GM21515 (cell line): Measurements from ENCODE around the gene OR2T11.
"Not testable (repeated sequence)": the region's sequence is repeated elsewhere in the genome, so short reads cannot be mapped to it uniquely, and the experiment has no call there.

Experiments
- ATAC-seq: cut with Tn5 transposase; IDR thresholded peaks from one replicate; pipeline ENCODE4 v1.9.1; 2021; ENCODE audit not compliant: unreplicated experiment

The OR2T11 gene

GRCh38 chr1:248621770-248622169, 13.1 kb downstream of the OR2T11 start:
- ATAC-seq = no peak

DNA sequence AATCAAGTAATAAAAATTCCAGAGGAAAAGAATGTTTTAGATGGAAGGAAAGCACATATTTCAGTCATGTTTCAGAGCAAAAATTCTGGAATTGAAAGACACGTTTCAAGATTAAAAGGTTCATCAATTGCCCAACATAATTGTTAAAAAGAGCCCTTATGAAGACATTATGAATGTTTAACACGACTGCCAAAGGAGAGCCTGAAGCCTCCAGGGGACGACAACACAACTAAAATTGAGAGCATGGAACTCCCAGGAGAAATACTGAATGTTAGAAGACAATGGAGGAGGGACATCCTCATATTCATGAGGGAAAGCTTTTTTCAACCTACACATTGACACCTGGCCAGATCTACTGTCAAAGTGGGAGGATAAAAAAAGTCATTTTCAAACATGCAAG, 16.0 kb downstream of the OR2T11 start:
- no peak for ATAC-seq

- ATAC-seq = no peak
These were observed 16.8 kb downstream of the OR2T11 start for GRCh38 chr1:248618119-248618518.

DNA sequence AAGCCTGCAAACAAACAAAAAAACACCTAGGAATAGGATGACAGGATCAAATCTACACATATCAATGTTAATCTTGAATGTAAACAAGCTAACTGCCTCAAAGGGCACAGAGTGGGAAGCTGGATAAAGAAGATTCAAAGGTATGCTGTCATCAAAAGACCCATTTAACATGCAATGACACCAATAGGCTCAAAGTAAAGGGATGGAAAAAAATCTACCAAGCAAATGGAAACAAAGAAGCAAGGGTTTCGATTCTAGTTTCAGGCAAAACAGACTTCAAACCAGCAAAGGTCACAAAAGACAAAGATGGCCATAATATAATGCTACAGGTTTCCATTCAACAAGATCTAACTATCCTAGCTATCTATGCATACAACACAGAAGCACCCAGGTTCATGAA, 21.1 kb downstream of the OR2T11 start:
- no peak for ATAC-seq

DNA sequence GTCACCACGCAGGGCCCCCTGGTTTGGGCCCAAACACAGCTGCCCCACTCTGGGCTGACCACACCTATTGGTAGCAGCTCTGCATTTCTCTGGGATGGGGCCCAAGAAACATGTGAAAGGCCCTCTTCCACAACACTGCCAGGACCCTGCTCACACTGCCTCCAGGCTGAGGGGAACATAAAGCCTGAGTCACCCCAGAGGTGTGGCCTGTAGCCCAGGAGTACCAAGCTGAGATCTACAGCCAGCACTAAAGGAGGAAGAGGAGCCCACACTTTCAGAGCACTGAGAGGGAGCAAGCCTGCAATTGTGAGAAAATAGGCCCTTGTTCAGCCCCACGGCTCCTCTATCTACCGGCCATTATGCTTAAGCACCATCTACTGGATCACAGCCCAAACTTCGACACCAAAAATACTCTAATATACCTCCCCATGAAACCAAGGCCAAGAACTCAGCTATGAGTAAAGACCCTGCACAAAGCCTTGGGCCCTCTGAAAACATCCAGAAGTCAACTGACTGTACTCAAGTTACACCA, 22.9 kb downstream of the OR2T11 start:
- ATAC-seq = no peak

DNA sequence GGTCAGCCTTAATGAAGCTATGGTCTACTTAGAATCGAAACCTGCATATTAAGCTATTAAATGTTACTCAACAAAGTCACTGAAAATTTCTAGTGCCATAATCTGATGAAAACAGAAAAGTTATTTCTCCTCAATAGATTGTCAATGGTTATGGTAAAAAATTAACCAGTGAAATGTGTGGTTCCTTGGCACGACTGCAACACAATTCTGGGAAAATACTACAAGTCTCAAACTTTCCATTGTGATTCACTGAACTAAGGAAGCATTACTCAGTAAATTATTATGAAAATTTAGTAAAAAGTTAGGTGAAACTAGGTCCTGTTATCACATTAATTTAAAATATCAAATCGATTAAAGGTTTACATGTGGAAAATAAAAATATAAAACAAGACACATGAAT, 24.6 kb downstream of the OR2T11 start:
- no peak for ATAC-seq

GRCh38 chr1:248599396-248599795, 35.5 kb downstream of the OR2T11 start:
- no peak for ATAC-seq

DNA sequence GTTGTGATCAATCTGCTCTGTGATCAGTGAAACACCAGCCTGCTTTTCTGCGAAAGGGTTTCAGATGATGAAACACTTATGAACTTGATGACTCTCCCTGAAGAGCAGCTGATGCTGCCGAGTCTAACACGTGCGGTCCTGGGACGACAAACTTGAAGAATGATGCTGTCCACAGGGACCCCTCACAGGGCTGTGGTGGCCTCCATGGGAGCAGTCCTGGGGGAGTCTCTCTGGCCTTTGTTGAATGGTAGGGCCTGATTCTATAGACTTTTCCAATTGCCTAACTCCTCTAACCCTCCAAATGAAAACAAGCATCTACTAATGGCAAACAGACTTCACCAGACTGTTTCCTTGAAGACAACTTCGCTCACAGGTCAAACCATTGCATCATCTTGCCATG, 37.3 kb downstream of the OR2T11 start, which contains the start of gene OR2T10:
Gene OR2T10, minus strand, starts transcription at position 112 of the 400 bp plus-strand sequence. CDS start 3,932 bp downstream, outside the sequence.
- ATAC-seq = no peak

GRCh38 chr1:248596615-248597014, 38.3 kb downstream of the OR2T11 start:
- ATAC-seq = no peak

DNA sequence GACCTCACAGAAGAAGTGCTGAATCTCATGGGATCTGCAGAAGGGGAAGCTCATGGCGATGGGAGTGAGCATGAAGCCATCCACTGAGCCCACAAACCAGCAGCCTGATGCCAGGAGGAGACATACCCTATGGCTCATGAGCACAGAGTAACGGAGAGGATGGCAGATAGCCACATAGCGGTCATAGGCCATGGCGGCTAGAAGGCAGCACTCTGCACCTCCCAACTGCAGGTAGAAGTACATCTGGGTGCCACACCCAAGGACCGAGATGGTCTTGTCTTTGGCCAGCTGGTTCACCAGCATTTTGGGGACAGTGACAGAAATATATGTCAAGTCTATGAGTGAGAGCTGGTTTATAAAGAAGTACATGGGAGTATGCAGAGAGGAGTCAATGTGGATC, 41.7 kb downstream of the OR2T11 start:
- ATAC-seq = no peak

DNA sequence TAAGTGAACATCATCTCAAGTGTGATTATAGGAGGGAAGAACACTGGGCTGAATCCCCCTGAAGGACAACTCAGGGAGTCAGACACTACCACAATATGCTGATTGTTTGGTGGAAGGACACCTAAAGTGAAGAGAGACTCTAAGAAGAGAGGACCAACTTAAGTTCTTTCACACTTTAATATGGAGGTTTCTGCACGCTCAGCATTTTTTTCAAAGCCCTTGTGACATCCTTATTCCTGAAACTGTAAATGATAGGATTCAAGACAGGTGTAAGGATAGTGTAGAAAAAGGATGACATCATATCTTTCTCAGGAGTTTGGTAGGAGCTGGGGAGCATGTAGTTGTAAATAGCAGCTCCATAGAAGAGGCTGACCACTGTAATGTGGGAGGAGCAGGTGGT, 42.2 kb downstream of the OR2T11 start:
- no peak for ATAC-seq

- no peak for ATAC-seq
These were observed 44.8 kb downstream of the OR2T11 start for GRCh38 chr1:248590055-248590454.

DNA sequence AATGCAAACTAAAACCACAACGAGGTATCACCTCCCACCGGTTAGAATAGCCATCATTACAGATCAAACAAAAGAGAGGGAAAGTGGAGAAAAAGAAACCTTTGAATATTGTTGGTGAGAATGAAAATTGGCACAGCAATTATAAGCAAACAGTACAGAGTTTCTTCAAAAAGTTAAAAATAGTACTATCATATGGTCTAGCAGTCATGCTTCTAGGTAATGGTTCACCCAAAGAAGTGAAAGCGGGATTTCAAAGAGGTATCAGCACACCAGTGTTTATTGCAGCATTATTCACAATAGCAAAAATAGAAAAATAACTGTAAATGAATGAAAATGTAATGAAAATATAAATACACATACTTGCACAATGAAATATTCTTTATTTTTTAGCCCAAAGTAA, 45.6 kb downstream of the OR2T11 start:
- no peak for ATAC-seq

DNA sequence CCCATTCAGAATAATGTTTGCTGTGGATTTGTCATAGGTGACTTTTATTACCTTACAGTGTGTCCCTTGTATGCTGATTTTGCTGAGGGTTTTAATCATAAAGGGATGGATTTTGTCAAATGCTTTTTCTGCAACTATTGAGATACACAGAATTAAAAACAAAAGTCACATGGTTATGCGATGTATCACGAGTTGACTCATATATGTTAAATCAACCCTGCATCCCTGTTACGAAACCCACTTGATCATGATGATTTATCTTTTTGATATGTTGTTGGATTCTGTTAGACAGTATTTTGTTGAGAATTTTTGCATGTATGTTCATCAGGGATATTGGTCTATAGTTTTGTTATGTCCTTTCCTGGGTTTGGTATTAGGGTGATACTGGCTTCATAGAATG, 49.6 kb downstream of the OR2T11 start:
- no peak for ATAC-seq

GRCh38 chr1:248576260-248576980, 58.5 kb downstream of the OR2T11 start:
- no peak for ATAC-seq

GRCh38 chr1:248574657-248575056, 60.2 kb downstream of the OR2T11 start, which contains the start of gene OR2T34:
TSS of gene OR2T34 (minus strand) at chr1:248574757. CDS start at chr1:248574757, 0 bp downstream.
- not testable (repeated sequence) for ATAC-seq

GRCh38 chr1:248573856-248574255, 61.0 kb downstream of the OR2T11 start:
- not testable (repeated sequence) for ATAC-seq
